ENCODE data around the gene ASGR1.
A peak's percentile ranks its signal among the peaks of the same experiment; 100 is the strongest.

Gene ASGR1

DNA sequence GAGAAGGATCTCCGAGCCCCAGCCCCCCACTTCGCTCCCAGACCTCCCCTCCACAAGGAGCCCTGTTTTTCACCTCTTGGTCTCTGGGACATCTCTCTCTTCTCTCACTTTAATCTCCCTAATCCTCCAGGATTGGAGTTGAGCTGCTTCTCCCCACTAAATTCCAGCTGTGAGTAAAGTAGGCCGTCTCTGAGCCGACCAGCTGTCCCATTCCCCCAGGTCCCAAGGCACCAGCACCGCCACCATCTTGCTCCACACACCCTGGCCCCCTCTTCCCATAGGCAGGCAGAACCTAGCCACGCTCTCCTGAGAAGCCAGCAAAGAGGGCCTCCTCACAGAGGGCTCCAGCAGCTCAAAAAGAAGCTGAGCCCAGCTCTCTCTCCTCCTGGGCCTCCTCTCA, 39.6 kb upstream of the ASGR1 start:
- H3K27me3 ChIP-seq (ENCODE audit: insufficient read depth, poor library complexity, severe bottlenecking), result no peaks in the 10 kb centered on the region
- ATAC-seq (ENCODE audit: low read depth) (no peak), DNase-seq (ENCODE audit: low spot score) (no peak)
- H3K4me1 ChIP-seq (ENCODE audit: insufficient read depth, poor library complexity, severe bottlenecking), result peaks cover 9% of the 10 kb centered on the region
- H3K4me3 ChIP-seq (ENCODE audit: severe bottlenecking), result no peak overlapping the region
- H3K36me3 ChIP-seq (ENCODE audit: low read depth), result peaks cover 30% of the 10 kb centered on the region
- no peaks in the 10 kb centered on the region for H3K9me3 ChIP-seq (ENCODE audit: severe bottlenecking)
- TF ChIP-seq, protein P1, sequence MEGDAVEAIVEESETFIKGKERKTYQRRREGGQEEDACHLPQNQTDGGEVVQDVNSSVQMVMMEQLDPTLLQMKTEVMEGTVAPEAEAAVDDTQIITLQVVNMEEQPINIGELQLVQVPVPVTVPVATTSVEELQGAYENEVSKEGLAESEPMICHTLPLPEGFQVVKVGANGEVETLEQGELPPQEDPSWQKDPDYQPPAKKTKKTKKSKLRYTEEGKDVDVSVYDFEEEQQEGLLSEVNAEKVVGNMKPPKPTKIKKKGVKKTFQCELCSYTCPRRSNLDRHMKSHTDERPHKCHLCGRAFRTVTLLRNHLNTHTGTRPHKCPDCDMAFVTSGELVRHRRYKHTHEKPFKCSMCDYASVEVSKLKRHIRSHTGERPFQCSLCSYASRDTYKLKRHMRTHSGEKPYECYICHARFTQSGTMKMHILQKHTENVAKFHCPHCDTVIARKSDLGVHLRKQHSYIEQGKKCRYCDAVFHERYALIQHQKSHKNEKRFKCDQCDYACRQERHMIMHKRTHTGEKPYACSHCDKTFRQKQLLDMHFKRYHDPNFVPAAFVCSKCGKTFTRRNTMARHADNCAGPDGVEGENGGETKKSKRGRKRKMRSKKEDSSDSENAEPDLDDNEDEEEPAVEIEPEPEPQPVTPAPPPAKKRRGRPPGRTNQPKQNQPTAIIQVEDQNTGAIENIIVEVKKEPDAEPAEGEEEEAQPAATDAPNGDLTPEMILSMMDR (IDR thresholded peaks at IDR 0.05; ENCODE audit: poor library complexity, severe bottlenecking), result no peak
- peak overlapping the region; percentile 89 for H3K27ac ChIP-seq (ENCODE audit: poor library complexity, severe bottlenecking)

DNA sequence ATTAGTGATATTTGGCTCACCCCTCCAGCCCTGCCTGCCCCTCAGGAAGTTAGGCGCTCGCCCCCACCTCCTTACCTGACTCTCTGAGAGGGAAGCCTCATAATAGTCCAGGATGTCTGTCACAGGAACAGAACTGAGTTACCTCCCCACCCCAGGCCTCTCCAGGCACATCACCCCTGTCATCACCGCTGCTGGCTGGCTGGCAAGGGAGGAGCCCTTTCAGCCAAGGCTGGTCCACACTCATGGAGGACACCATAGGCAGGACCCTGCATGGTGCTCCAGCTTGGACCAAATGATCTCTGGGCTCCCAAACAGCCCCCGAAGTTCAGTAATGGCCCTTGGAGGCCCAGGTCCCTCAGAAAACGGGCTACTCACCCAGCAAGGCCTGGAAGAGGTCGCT, 39.0 kb upstream of the ASGR1 start:
- Histone ChIP-seq H3K4me1 (ENCODE audit: insufficient read depth, poor library complexity, severe bottlenecking) (peaks cover 9% of the 10 kb centered on the region), H3K9me3 (ENCODE audit: severe bottlenecking) (no peaks in the 10 kb centered on the region), H3K36me3 (ENCODE audit: low read depth) (peaks cover 24% of the 10 kb centered on the region), H3K4me3 (ENCODE audit: severe bottlenecking) (peak overlapping the region; percentile 22), H3K27me3 (ENCODE audit: insufficient read depth, poor library complexity, severe bottlenecking) (no peaks in the 10 kb centered on the region), H3K27ac (ENCODE audit: poor library complexity, severe bottlenecking) (peak overlapping the region; percentile 62)
- no peak for DNase-seq (ENCODE audit: low spot score)
- TF ChIP-seq, protein P1 (IDR thresholded peaks at IDR 0.05; ENCODE audit: poor library complexity, severe bottlenecking), result no peak
- ATAC-seq (ENCODE audit: low read depth), result no peak

DNA sequence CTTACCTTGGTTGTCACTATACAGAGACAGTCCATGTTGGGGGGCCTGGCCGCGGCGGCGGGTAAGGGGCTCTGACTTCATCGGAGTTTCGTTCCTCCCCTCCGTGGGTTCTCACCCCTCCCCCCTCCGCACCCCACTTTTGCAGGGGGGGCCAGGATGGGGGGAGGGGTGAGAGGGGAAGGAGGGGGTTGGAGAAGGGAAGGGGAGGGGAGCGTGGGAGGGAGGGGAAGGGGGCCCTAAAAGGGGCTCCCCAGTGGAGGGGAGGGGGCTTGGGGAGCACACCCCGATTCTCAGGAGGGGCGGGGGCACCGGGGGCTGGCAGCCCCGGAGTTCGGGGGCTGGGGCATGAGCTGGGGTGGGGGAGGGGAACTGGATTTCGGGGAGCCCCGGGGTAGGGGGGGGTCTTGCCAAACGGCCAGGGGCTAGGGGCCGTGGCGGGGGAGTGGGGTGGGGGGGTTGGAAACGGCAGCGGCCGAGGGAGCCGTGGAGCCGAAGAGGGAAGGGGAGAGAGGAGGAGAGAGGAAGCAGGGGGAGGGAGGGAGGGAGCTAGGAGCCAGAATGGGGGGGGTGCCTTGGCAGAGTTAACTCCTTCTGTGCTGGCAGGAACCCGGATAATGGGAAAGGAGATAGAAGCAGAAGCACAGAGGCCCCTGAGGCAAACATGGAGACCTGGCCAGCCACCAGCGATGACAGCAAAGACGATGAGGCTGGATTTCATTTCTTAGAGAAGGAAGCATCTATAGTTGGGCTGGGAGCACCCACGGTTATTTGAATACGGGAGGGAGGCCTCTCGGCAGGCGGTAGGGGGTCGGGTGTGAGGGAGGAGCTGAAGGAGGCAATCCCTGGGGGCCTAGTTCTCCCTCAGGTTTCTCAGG, 38.2 kb upstream of the ASGR1 start:
- TF ChIP-seq, protein P1 (IDR thresholded peaks at IDR 0.05; ENCODE audit: poor library complexity, severe bottlenecking), result no peak
- Histone ChIP-seq H3K4me3 (ENCODE audit: severe bottlenecking) (peak overlapping the region; percentile 27), H3K27me3 (ENCODE audit: insufficient read depth, poor library complexity, severe bottlenecking) (no peaks in the 10 kb centered on the region), H3K36me3 (ENCODE audit: low read depth) (peaks cover 16% of the 10 kb centered on the region), H3K9me3 (ENCODE audit: severe bottlenecking) (no peaks in the 10 kb centered on the region), H3K27ac (ENCODE audit: poor library complexity, severe bottlenecking) (peak overlapping the region; percentile 62), H3K4me1 (ENCODE audit: insufficient read depth, poor library complexity, severe bottlenecking) (peaks cover 9% of the 10 kb centered on the region)
- DNase-seq (ENCODE audit: low spot score) (no peak), ATAC-seq (ENCODE audit: low read depth) (no peak)

DNA sequence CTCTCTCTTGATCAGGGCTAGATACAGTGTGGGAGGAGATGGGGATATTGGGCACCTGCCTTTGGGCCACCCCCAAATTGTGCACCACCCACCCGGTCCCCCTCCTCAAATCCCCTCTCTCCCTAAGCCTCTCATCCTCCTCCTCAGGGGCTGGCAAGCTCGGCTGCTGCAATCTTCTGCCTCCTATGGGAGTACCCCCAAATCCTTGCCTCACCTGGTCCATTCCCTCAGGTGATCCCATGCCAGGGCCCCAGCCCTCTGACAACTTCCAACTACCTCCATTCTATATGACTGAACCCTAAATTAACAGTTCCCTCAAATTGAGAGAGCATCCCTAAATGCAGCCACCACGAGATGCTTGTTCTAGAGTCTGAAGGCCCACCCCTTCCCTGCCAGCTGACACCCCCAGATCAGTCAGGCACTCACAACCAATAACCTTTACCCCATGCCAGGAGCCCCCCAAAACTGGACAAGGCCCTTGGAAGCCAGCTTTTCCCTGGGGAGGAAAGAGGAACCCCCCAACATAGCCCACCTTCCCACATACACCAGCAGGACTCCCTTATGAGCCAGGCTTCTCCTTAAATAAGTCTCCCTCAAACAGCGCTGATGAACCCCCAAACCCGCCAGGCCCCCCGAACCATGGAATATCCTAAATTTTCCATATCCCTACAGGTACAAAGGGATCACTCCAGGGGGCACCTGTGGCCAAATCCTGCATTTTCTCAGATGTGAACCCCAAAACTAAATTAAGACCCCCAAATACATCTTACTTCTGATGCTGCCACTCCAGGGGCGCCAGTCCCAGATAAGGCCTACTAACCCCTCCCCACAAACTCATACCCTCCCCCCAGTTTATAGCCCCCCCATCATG, 37.3 kb upstream of the ASGR1 start:
- no peaks in the 10 kb centered on the region for H3K27me3 ChIP-seq (ENCODE audit: insufficient read depth, poor library complexity, severe bottlenecking)
- H3K9me3 ChIP-seq (ENCODE audit: severe bottlenecking), result no peaks in the 10 kb centered on the region
- H3K27ac ChIP-seq (ENCODE audit: poor library complexity, severe bottlenecking), result peak overlapping the region; percentile 62
- H3K4me1 ChIP-seq (ENCODE audit: insufficient read depth, poor library complexity, severe bottlenecking), result peaks cover 9% of the 10 kb centered on the region
- TF ChIP-seq, protein P1 (IDR thresholded peaks at IDR 0.05; ENCODE audit: poor library complexity, severe bottlenecking), result no peak
- peak overlapping the region; percentile 27 for H3K4me3 ChIP-seq (ENCODE audit: severe bottlenecking)
- DNase-seq (ENCODE audit: low spot score) (no peak), ATAC-seq (ENCODE audit: low read depth) (no peak)
- peaks cover 7% of the 10 kb centered on the region for H3K36me3 ChIP-seq (ENCODE audit: low read depth)

Data from RWPE2 (cell line).